ENCODE results near the gene GSTM5. TPM values are rescaled to one million over a fixed set of nuclear protein-coding genes. Genes with fewer than 3 reads are reported as not detected.

GSTM5 gene
- total and polyA plus RNA-seq, 2 of the 4 experiments (the other 2 are of a cell fraction): 0.36 to 1.2 TPM

- Histone ChIP-seq H3K18ac (ENCODE audit: low read depth, low read length) (peak within 1 kb of the TSS; percentile 96), H3K4me2 (ENCODE audit: low read depth, low read length) (no peak within 1 kb of the TSS), H2BK15ac (ENCODE audit: low read depth, low read length) (peak within 1 kb of the TSS; percentile 98), H3K9ac (ENCODE audit: low read depth, low read length) (peak within 1 kb of the TSS; percentile 38; the same call in 1 of the 2 replicates), H3K9me1 (ENCODE audit: insufficient read depth, low read length) (peaks cover 20% of the 10 kb centered on the region), H3K79me1 (ENCODE audit: low read depth in 1 of 2, low read length in 2 of 2) (no peaks in the 10 kb centered on the region), H4K20me1 (ENCODE audit: insufficient read depth, low read length) (no peaks in the 10 kb centered on the region), H4K91ac (ENCODE audit: insufficient read depth, low read depth, low read length) (peak within 1 kb of the TSS; percentile 97), H3K4ac (ENCODE audit: low read depth, low read length) (peak within 1 kb of the TSS; percentile 88), H4K5ac (ENCODE audit: low read depth, low read length) (peak within 1 kb of the TSS; percentile 97), H3K23ac (ENCODE audit: low read depth, low read length) (peak within 1 kb of the TSS; percentile 48; the same call in 1 of the 2 replicates), H2AFZ (replicated peaks; ENCODE audit: low read length, poor library complexity) (peak within 1 kb of the TSS; percentile 75), H3K4me3 (ENCODE audit: insufficient read depth, low read depth, low read length) (no peak within 1 kb of the TSS), H3K27ac (ENCODE audit: insufficient read depth, low read length) (peak within 1 kb of the TSS; percentile 90), H3K36me3 (ENCODE audit: control insufficient read depth, insufficient read depth, low read length) (no peaks in the 10 kb centered on the region), H2BK120ac (ENCODE audit: low read depth, low read length) (peak within 1 kb of the TSS; percentile 94), H3K27me3 (ENCODE audit: control insufficient read depth, insufficient read depth, low read length) (no peaks in the 10 kb centered on the region), H4K8ac (ENCODE audit: low read depth in 2 of 2, low read length in 2 of 2) (peak within 1 kb of the TSS; percentile 96), H3K56ac (ENCODE audit: extremely low read depth, insufficient read depth, low read length) (0 out of 2 replicates have a peak within 1 kb of the TSS, but pooled peaks have one; percentile 7), H2AK5ac (ENCODE audit: low read depth, low read length) (peak within 1 kb of the TSS; percentile 99), H3K14ac (replicated peaks; ENCODE audit: low read depth, low read length) (peak within 1 kb of the TSS; percentile 94), H2BK5ac (ENCODE audit: low read depth, low read length, poor library complexity, severe bottlenecking) (peak within 1 kb of the TSS; percentile 89), H2AK9ac (replicated peaks; ENCODE audit: low read depth, low read length, poor library complexity) (peak within 1 kb of the TSS; percentile 48), H3K4me1 (ENCODE audit: control insufficient read depth, insufficient read depth, low read length) (peaks cover 12% of the 10 kb centered on the region), H2BK20ac (ENCODE audit: low read depth, low read length) (peak within 1 kb of the TSS; percentile 91), H3K9me3 (ENCODE audit: control insufficient read depth, insufficient read depth, low read length) (no peaks in the 10 kb centered on the region)
- dilution Hi-C loops (cut with HindIII; ENCODE audit: low sequenced_read_pairs, unreplicated experiment) (no loop called here), intact Hi-C loops (cut with micrococcal nuclease) (no loop called here), in situ Hi-C loops (cut with MboI; ENCODE audit: low sequenced_read_pairs) (no loop called here)
- ChIA-PET POLR2A (ENCODE audit: unreplicated experiment) (no interaction called here), CTCF (no interaction called here)
- WGBS, 2 experiments (ENCODE audit: extremely low coverage in 2 of 2, insufficient read length in 1 of 2): 100% methylated on average over 6 of the region's 11 CpGs; no CpG with 5 or more reads in 1 of the 2 experiments
- TF ChIP-seq RFX5 (IDR thresholded peaks at IDR 0.05; ENCODE audit: low read depth, low read length) (no peak), RCOR1 (IDR thresholded peaks at IDR 0.05; ENCODE audit: insufficient replicate concordance, low read length) (no peak), RAD21 (IDR thresholded peaks at IDR 0.05; ENCODE audit: low read length) (no peak), SMC3 (IDR thresholded peaks at IDR 0.05; ENCODE audit: low read depth, low read length) (no peak), CHD1 (IDR thresholded peaks at IDR 0.05; ENCODE audit: low read depth, low read length) (no peak), MAZ (IDR thresholded peaks at IDR 0.05; ENCODE audit: borderline replicate concordance, low read depth, low read length) (no peak), MXI1 (IDR thresholded peaks at IDR 0.05; ENCODE audit: borderline replicate concordance, low read depth, low read length) (no peak), MAFK (IDR thresholded peaks at IDR 0.05; ENCODE audit: low read depth, low read length) (no peak), FOS (IDR thresholded peaks at IDR 0.05; ENCODE audit: low read depth, low read length) (no peak)
- TF ChIP-seq, protein P1, sequence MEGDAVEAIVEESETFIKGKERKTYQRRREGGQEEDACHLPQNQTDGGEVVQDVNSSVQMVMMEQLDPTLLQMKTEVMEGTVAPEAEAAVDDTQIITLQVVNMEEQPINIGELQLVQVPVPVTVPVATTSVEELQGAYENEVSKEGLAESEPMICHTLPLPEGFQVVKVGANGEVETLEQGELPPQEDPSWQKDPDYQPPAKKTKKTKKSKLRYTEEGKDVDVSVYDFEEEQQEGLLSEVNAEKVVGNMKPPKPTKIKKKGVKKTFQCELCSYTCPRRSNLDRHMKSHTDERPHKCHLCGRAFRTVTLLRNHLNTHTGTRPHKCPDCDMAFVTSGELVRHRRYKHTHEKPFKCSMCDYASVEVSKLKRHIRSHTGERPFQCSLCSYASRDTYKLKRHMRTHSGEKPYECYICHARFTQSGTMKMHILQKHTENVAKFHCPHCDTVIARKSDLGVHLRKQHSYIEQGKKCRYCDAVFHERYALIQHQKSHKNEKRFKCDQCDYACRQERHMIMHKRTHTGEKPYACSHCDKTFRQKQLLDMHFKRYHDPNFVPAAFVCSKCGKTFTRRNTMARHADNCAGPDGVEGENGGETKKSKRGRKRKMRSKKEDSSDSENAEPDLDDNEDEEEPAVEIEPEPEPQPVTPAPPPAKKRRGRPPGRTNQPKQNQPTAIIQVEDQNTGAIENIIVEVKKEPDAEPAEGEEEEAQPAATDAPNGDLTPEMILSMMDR (conservative IDR thresholded peaks at IDR 0.05; ENCODE audit: low read depth, low read length): no peak
- TF ChIP-seq, protein P2, sequence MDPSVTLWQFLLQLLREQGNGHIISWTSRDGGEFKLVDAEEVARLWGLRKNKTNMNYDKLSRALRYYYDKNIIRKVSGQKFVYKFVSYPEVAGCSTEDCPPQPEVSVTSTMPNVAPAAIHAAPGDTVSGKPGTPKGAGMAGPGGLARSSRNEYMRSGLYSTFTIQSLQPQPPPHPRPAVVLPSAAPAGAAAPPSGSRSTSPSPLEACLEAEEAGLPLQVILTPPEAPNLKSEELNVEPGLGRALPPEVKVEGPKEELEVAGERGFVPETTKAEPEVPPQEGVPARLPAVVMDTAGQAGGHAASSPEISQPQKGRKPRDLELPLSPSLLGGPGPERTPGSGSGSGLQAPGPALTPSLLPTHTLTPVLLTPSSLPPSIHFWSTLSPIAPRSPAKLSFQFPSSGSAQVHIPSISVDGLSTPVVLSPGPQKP (IDR thresholded peaks at IDR 0.05; ENCODE audit: borderline replicate concordance, low read depth, low read length): no peak
- DNase-seq (no peak), ATAC-seq (ENCODE audit: low read depth) (no peak)
- BruUV-seq (replicated peaks): no TSS peak
These were observed 51.8 kb downstream of the GSTM5 start, which contains the start of gene EPS8L3 for GRCh38 chr1:109763646-109764415. TSS of gene EPS8L3 (minus strand) at chr1:109763923. CDS start at chr1:109761749, 2,174 bp downstream.
